ENCODE results near the gene PHOX2A.
"Not testable (repeated sequence)": the region's sequence is repeated elsewhere in the genome, so short reads cannot be mapped to it uniquely, and the experiment has no call there.

PHOX2A gene

DNA sequence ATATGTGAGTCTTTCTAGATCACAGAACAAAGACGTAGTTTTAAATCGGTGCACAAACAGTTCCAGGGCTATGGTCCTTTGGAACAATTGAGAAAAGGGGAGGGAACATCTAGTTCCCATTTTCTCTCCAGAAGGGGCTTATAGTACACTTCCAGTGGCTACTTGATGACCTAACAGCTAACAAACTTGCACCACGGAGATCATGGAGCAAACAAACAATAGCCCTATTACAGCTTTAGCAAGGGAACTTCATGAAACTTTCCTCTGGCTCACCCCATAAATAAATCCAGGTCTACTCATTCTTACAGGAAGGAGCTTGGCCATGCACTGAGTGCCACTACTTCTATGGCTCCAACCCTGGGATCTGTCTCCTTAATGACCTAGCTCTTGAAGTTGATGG lies 35.7 kb downstream of the PHOX2A start:
- H3K4me3 ChIP-seq (ENCODE audit: low read depth, low read length) = no peak overlapping the region
- DNase-seq (ENCODE audit: low read depth) = no peak
- TF ChIP-seq, protein P1, sequence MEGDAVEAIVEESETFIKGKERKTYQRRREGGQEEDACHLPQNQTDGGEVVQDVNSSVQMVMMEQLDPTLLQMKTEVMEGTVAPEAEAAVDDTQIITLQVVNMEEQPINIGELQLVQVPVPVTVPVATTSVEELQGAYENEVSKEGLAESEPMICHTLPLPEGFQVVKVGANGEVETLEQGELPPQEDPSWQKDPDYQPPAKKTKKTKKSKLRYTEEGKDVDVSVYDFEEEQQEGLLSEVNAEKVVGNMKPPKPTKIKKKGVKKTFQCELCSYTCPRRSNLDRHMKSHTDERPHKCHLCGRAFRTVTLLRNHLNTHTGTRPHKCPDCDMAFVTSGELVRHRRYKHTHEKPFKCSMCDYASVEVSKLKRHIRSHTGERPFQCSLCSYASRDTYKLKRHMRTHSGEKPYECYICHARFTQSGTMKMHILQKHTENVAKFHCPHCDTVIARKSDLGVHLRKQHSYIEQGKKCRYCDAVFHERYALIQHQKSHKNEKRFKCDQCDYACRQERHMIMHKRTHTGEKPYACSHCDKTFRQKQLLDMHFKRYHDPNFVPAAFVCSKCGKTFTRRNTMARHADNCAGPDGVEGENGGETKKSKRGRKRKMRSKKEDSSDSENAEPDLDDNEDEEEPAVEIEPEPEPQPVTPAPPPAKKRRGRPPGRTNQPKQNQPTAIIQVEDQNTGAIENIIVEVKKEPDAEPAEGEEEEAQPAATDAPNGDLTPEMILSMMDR (IDR thresholded peaks at IDR 0.05; ENCODE audit: low read depth, low read length, missing control alignments) = no peak

DNA sequence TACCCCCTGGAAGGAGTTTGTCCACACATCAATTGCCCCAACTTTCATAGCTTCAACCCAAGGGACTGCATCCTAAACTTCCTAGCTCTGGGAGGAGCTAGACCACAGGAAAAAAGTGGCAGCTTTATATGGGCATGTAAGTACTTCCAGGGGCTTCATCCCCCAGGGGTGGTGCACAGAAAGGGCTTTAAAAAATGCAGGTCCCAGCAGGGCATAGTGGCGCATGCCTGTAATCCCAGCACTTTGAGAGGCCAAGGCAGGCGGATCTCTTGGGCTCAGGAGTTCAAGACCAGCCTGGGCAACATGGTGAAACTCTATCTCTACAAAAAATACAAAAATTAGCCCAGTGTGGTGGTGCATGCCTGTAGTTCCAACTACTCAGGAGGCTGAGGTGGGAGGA lies 37.2 kb downstream of the PHOX2A start:
- not testable (repeated sequence) for DNase-seq (ENCODE audit: low read depth); H3K4me3 ChIP-seq (ENCODE audit: low read depth, low read length)

DNA sequence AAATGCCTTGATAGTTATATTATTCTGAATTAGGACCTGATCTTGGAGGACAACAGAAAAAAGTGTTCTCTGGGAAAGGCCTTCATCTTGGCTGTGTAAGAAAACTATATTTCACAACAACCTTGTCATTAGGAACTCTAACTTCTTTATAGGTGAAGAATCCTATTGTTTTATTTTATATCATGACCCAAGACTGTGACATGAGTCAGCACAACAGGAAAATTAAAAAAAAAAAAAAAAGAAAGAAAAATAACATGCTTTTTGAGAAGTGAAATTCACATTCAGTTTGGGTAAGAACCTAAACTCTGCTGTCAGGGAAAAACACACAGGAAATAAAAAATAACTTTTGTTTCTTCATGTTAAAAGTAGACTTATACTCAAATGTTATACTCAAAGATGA lies 39.1 kb downstream of the PHOX2A start:
- no peak overlapping the region for H3K4me3 ChIP-seq (ENCODE audit: low read depth, low read length)
- DNase-seq (ENCODE audit: low read depth) = no peak
- TF ChIP-seq, protein P1 (IDR thresholded peaks at IDR 0.05; ENCODE audit: low read depth, low read length, missing control alignments) = no peak

DNA sequence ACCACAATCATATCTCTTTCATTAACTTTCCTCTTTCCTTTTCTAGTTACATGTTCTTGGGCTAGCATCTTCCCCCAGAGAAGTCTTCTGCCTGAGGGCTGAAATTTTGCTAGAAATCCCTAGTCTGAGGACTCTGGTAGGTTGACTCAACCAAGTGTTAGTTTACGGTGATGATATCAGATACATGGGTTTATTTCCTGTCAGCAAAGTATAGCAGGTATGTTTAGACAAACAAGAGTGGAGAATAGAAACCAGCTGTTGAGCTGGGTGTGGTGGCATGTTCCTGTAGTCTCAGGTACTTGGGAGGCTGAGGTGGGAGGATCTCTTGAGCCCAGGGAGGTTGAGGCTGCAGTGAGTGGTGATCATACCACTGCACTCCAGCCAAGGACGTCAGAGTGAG lies 40.8 kb downstream of the PHOX2A start:
- TF ChIP-seq, protein P1 (IDR thresholded peaks at IDR 0.05; ENCODE audit: low read depth, low read length, missing control alignments) = no peak
- no peak for DNase-seq (ENCODE audit: low read depth)
- H3K4me3 ChIP-seq (ENCODE audit: low read depth, low read length) = no peak overlapping the region

DNA sequence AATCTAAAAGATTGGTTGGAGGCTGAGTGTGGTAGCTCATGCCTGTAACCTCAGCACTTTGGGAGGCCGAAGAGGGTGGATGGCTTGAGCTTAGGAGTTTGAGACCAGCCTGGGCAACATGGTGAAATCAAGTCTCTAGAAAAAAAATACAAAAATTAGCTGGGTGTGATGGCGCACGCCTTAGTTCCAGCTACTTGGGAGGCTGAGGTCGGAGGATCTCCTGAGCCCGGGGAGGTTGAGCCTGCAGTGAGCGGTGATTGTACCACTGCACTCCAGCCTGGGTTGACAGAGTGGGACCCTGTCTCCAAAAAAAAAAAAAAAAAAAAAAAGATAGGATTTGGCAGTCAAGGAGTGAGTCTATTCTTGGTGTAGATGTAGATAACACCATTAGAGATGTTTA lies 41.4 kb downstream of the PHOX2A start:
- no peak for DNase-seq (ENCODE audit: low read depth)
- TF ChIP-seq, protein P1 (IDR thresholded peaks at IDR 0.05; ENCODE audit: low read depth, low read length, missing control alignments) = no peak
- H3K4me3 ChIP-seq (ENCODE audit: low read depth, low read length) = no peak overlapping the region

DNA sequence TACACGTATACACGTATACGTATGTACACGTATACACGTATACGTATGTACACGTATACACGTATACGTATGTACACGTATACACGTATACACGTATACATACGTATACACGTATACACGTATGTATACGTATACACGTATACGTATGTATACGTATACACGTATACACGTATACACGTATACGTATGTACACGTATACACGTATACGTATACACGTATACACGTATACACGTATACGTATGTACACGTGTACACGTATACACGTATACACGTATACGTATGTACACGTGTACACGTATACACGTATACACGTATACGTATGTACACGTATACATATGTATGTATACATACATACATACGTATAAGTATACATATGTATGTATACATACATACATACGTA lies 42.5 kb downstream of the PHOX2A start:
- DNase-seq (ENCODE audit: low read depth); H3K4me3 ChIP-seq (ENCODE audit: low read depth, low read length): not testable (repeated sequence)

DNA sequence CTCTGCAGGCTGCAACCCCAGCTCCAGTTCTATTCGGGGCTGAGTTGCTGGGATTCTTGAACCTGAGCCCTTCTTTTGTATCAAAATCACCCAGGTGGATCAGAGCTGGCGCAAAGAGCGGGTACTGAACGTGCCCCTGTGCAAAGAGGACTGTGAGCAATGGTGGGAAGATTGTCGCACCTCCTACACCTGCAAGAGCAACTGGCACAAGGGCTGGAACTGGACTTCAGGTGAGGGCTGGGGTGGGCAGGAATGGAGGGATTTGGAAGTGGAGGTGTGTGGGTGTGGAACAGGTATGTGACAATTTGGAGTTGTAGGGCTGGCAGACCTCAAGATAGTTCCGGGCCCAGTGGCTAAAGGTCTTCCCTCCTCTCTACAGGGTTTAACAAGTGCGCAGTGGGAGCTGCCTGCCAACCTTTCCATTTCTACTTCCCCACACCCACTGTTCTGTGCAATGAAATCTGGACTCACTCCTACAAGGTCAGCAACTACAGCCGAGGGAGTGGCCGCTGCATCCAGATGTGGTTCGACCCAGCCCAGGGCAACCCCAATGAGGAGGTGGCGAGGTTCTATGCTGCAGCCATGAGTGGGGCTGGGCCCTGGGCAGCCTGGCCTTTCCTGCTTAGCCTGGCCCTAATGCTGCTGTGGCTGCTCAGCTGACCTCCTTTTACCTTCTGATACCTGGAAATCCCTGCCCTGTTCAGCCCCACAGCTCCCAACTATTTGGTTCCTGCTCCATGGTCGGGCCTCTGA lies 48.3 kb downstream of the PHOX2A start:
- no peak overlapping the region for H3K4me3 ChIP-seq (ENCODE audit: low read depth, low read length)
- TF ChIP-seq, protein P1 (IDR thresholded peaks at IDR 0.05; ENCODE audit: low read depth, low read length, missing control alignments) = no peak
- no peak for DNase-seq (ENCODE audit: low read depth)

DNA sequence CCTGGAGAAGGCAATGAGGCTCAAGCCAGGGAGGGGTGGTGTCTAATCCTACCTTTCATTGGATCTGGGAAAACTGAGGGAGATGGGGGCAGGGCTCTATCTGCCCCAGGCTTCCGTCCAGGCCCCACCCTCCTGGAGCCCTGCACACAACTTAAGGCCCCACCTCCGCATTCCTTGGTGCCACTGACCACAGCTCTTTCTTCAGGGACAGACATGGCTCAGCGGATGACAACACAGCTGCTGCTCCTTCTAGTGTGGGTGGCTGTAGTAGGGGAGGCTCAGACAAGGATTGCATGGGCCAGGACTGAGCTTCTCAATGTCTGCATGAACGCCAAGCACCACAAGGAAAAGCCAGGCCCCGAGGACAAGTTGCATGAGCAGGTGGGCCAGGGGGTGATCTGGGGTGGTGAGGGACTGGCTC lies 52.0 kb downstream of the PHOX2A start, which contains the start of gene FOLR1:
FOLR1 (plus strand) TSS at position 180 of the 421 bp plus-strand sequence; CDS start at position 214, 34 bp downstream.
- no peak for DNase-seq (ENCODE audit: low read depth)
- no peak within 1 kb of the TSS for H3K4me3 ChIP-seq (ENCODE audit: low read depth, low read length)
- TF ChIP-seq, protein P1 (IDR thresholded peaks at IDR 0.05; ENCODE audit: low read depth, low read length, missing control alignments) = no peak

All from GM12864 (cell line).